Activated effector memory CD4-positive, alpha-beta T cell treated with anti-CD3 and anti-CD28 coated beads, Interleukin-2, amount 50 U/mL, for 16 hours (primary cell): ENCODE measurements around the gene B3GNT4.
"Not testable (repeated sequence)": the region's sequence is repeated elsewhere in the genome, so short reads cannot be mapped to it uniquely, and the experiment has no call there.

Experiments used
- DNase-seq: peaks from one replicate; pipeline ENCODE4 v3.0.0-alpha.2; 2020

B3GNT4 gene

DNA sequence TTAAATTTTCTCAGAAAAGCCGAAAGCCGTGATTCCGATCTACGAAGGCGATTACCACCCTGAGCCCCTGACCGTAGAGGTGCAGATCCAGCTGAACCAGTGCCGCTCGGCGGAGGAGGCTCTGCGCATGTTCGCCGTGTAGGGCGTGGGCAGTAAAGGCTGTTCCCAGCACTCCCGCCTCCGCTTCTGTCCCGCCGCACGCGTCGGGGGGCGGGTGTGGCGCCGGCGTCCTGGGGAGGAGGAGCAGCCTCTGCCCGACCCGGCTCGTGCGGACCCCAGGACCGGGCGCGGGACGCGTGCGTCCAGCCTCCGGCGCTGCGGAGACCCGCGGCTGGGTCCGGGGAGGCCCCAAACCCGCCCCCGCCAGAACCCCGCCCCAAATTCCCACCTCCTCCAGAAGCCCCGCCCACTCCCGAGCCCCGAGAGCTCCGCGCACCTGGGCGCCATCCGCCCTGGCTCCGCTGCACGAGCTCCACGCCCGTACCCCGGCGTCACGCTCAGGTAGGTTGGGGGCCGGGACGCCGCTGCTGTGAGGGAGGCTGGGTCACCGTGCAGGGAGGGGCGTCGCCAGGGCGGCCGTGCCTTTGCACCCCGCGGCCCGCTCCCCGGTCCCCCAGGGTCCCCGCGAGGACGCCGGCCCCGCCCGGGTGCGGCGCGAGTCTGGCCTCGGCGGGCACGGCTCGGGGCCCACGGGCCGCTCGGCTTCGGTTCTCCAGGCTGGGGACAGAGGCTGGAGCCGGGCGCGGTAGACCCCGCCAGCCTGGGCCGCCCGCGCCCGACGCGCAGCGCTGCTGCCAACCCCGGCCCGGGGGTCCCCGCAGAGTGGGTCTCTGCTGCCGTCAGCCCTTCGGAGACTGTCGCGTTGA is at the start of gene B3GNT4:
Gene B3GNT4 (plus strand): TSS at position 409 of the 866 bp plus-strand sequence. CDS start 910 bp downstream, outside the sequence.
- peak; percentile 87 for DNase-seq

DNA sequence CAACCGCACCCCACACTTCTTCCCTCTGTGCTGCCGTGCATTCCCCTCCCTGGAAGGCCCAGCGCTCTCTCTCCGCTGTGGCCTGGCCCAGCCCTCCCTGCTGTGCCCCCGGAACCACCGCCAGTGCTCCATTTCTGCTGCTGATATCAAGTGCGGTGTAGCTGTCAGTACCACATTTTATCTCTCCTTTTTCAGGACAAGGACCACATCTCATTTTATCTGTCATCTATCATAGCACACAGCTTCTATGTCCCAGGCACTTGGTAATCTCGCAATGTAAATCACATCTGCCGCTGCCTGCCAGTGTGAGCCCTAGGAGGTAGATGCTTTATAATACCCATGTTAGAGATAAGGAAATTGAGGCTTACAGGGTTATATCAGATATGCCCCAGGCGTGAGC is 47.8 kb upstream of the B3GNT4 start:
- DNase-seq: no peak

DNA sequence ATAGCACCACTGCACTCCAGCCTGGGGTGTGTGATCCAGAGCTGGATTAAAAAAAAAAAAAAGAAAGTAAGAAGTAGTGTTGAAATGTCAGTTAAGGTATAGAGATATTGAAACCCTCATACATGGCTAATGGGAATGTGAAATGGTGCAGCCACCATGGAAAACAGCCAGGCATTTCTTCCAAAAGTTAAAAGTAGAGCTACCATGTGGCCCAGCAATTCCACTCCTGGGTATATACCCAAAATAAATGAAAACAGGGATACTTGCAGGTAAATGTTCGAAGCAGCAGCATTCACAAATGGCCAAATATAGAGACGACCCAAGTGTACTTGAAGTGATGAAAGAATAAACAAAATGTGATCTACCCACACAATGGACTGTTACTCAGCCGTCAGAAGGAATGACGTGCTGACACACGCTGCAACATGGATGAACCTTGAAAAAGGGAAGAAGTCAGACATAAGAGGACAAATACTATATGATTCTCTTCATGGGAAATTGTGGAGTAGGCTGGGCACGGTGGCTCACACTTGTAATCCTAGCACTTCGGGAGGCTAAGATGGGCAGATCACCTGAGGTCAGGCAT is 44.7 kb upstream of the B3GNT4 start:
- DNase-seq: no peak

DNA sequence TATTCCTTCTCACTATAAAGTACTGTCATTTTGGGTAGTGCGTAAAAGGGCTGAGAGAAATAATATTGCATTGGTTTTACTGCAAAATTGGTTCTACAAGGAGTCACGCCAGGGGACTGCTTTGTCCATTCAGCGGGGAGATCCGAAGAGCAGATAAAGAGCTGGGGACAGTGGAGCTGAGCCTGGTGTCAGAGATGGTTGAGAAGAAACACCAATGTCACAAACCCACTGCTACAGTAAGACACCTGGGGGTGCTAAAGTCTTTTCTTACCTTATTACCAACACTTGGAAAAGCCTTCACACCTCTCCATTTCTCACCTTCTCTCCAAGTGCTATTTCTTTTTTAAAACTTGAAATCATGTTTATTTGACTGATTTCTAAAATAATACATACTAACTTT is 43.6 kb upstream of the B3GNT4 start:
- no peak for DNase-seq

DNA sequence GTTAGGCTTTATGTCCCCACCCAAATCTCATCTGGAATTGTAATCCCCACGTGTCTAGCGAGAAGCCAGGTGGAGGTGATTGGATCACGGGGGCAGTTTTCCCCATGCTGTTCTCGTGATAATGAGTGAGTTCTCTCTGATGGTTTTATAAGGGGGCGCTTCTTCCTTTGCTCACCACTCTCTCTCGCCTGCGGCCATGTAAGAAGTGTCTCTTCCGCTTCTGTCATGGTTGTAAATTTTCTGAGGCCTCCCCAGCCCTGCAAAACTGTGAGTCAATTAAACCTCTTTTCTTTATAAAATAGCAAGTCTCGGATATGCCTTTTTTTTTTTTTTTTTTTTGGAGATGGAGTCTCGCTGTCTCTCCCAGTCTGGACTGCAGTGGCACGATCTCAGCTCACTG is 42.7 kb upstream of the B3GNT4 start:
- no peak for DNase-seq

DNA sequence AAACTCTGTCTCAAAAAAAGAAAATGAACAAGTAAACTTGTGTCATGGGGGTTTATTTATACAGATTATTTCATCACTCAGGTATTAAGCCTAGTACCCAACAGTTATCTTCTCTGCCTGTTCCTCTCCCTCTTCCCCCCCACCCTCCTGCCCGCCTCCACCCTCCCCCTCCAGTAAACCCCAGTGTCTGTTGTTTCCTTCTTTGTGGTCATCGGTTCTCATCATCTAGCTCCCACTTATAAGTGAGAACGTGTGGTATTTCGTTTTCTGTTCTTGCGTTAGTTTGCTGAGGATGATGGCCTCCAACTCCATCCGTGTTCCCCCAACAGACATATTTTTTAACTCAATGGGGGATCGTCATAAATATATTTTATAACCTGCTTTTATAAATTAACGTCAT is 41.8 kb upstream of the B3GNT4 start:
- DNase-seq: no peak

DNA sequence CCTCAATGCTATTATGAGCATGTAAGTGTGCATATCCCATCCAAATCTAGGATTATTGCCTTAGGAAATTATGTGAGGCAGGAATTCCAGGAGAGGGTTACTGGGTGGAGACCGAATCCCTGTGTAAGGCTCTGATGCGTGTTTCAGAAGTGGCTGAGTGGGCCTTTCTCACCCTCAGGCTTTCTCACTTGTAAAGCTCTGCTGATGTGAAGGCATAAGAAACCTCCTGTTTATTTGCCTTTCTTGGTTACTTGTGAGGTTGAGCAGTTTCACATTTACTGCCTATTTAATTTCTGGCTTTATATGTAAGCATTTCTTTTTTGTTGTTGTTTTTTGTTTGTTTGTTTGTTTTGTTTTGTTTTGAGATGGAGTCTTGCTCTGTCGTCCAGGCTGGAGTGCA is 40.5 kb upstream of the B3GNT4 start:
- DNase-seq: no peak

DNA sequence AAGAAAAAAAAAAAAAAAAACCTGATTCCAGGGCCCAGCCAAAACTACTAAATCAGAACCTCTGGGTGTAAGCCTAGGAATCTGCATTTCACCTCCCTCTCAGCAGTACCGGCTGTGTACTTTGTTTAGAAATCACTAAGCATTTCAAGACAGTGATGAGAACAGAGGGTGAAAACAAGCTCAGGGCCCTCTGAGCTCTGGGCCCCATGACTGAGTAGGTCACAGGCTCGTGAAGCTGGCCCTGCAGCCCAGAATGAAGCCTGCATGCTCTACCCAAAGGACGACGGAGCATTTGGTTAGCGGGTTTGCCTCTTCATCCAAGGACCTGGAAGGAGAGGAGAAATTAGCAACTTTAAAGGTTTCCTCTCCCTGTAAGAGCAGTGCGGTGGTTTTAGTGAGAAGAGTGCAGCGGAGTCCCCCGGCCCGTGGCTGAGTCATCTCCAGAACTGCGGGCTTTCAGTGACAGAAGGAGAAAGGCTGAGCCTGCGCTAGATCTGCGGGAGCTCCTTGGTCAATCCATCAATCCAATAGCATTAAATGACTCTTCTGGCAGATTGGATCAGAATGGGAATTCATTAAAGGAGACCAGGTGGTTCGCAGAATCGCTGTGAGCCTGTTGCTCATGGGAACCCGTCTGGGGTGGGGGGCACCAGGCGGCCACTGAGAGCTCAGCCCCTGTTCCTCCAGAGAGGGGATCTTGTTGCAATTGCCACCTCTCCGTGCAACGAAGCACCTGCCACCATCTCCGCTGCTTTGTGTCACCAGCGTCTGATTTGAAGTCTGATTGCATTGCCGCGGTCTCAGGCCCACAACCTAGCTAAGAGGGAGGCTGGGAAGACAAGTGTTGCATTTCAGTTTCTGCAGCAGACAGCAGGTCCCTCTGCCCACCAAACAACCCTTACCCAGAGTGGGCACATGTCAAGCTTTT is 36.8 kb upstream of the B3GNT4 start:
- DNase-seq: peak; percentile 80

DNA sequence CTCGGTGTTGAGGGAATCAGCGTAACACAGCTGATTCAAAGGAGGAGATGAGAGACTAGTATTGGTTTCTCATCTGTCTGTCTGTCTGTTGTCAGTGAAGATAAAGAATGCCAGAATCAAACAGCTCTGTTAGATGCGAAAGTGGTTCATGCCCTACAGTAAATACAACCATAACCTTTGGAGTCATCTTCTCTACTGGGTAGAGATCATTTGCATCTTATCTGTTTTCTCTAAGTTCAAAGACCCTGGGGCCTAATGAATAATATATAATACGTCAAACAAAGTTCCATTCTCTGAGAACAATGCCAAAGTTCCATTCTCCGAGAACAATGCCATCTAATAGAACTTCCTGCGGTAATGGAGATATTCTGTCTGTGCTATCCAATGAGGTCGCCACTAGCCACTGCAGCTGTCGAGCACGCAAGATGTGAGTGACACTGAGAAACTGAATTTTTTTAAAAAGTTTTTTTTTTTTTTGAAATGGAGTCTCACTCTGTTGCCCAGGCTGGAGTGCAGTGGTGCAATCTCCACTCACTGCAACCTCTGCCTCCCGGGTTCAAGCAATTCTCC is 36.1 kb upstream of the B3GNT4 start:
- DNase-seq: no peak

DNA sequence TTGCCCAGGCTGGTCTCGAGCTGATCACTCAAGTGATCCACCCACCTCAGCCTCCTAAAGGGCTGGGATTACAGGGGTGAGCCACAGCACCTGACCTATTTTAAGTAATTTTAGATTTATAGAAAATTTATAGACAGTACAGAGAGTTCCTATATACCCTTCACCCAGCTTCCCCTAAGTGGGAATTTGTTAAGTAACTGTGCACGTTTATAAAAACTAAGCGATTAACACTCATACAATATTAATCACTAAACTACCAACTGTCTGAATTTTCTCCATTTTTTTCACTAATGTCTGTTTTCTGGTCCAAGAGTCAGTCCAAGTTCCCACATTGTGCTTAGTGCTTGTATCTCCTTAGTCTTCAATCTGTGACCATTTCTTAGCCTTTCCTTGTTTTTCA is 35.0 kb upstream of the B3GNT4 start:
- no peak for DNase-seq

DNA sequence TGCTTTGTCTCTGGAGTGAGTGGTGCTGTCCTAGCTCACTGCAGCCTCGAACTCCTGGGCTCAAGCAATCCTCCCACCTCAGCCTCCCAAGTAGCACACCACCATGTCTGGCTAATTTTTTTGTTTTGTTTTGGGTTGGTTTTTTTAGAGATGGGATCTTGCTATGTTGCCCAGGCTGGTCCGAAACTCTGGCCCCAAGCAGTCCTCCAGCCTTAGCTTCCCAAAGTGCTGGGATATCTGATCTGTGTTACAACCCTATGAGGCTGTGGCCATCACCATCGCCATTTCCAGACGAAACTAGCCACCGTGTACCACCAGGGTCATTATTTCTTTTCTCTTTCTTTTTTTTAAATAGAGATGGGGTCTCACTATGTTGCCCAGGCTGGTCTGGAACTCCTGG is 32.1 kb upstream of the B3GNT4 start:
- no peak for DNase-seq

DNA sequence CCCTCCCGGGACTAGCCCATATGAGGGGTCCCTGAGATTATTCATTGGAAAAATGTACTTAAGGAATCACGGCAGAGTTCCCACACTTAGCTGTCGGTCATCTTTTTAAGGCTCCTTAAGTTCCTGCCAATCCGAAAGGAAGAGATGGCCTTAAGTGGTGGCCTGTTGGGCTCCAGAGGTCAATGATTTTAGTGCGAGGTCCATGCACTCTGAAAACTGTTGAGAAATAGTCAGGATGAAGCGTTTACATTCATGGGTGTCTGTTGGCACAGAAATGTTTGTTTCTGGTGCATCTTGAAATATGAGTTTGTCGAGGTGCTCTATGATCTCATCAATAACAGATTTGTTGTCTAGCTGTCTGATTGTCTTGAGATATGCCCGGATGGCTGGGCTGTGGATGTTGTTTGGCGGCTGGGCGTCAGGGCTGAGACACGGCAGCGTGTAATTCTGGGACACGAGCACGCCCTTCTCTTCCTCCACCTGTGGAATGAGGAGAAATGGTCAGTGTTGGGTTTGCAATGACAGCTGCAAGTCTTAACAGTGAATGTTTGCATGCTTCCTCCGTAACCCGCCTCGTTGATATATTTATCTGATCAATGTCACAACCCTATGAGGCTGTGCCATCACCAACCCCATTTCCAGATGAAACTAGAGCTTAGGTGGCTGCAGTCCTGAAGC is 31.1 kb upstream of the B3GNT4 start:
- no peak for DNase-seq

DNA sequence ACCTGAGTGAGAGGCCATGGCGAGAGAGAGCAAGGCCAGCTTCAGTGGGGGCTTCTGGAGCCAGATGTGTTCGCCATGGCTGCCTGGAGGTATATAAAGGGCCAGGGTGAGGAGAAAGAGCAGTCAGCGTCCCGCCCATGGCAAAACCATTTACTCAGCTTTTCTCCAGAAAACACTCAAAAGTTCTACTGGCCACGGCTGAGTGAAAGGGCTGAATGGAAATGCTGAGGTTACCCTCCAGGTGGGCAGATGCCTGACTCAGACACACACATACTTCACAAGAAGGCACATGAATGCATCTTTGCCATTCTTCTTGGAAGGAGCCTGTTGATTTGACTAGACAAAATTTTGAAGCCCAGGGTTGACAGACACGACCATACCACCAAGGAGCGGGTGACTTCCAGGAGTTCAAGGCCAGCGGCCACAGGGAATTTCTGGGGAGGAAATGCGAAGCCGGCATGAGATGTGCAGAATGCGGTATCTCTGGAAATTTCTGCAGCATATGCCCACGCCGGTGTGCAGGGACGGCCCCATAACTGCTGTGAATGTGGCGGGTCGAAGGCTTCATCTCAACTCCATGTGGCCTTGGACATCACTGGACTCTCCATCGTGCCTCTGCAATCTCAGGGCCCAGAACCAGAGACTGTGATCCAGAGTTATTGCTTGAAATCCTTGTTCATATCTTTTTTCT is 29.2 kb upstream of the B3GNT4 start, which contains the start of gene IL31:
Gene IL31 (minus strand): TSS at position 67 of the 691 bp plus-strand sequence. CDS start 49 bp downstream, at position 18.
- DNase-seq: no peak

DNA sequence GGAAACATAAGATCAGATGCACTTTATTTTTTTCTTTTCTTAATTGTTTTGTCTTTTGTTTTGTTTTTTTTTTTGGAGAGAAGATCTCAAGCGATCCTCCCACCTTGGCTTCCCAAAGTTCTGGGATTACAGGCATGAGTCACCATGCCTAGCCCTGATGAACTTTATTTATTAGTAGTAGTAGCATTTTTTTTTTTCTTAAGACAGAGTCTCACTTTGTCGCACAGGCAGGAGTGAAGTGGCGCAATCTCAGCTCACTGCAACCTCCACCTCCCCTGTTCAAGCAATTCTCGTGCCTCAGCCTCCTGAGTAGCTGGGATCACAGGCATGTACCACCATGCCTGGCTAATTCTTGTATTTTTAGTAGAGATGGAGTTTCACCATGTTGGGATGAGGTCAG is 27.0 kb upstream of the B3GNT4 start:
- DNase-seq: not testable (repeated sequence)

DNA sequence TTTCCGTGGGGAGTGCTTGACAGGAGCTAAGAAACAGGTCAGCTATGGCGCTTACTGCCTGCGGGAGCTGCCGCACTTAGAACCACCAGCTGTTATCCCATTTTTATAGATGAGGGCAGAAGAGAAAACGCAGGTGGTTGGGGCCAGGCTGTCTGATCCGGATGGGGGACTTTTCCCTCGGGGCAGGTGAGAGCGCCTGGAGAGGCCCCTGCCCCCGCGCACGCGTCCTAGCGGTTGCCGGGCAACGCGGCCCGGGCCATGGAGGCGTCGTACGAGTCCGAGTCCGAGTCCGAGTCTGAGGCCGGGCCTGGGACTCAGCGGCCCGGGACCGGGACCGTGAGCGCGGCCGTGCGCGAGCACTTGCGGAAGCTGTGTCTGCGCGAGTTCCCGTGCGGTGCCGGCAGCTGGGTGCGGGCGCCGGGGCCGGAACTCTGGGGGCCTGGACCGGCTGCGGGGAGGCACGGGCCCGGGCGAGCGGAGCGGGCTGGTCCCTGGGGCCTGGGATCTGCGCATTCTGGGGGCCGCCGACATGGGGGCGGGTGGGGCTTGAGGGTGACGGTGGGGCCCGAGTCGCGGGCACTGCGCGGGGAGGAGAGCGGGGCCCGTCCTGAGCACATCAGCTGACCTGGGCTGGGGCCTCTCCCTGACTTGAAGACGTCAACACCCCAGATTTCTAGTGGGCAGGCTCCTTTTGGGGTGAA is 20.5 kb upstream of the B3GNT4 start, which contains the start of gene LRRC43:
Gene LRRC43 (plus strand): TSS at position 237 of the 701 bp plus-strand sequence. CDS start 22 bp downstream, at position 259.
- DNase-seq: peak; percentile 67

DNA sequence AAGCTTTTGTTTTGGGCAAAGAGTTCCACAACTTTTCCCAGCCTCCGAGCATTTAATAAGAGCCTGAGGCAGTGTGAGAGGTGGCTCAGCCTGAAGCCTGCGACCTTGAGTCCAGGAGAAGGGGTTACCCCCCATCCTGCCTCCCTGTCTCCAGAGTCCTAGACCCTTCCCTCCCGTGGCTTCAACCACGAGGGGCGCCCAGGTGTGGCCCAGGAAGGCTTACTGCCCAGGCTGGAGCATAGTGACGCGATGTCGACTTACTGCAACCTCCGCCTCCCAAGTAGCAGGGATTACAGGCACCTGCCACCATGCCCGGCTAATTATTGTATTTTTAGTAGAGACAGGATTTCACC is 19.9 kb upstream of the B3GNT4 start:
- DNase-seq: no peak

DNA sequence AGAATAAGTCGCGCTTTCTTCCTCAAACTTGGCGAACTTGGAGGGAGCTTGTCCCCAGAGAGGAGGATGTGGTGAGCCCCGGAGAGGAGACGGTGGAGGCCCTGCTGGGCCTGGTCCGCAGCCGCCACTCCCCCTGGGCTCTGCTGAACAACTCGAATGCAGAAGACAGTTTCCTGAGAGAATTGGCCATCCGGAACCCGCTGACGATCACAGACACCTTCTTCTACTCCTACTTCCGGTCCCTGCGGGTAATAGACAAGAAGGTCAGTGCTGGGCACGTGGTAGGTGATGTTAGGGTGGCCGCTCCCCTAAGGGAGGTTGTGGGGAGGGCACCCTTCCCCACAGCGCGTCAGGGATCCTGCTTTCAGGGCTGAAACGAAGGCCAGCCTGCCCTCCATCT is 19.0 kb upstream of the B3GNT4 start:
- no peak for DNase-seq

DNA sequence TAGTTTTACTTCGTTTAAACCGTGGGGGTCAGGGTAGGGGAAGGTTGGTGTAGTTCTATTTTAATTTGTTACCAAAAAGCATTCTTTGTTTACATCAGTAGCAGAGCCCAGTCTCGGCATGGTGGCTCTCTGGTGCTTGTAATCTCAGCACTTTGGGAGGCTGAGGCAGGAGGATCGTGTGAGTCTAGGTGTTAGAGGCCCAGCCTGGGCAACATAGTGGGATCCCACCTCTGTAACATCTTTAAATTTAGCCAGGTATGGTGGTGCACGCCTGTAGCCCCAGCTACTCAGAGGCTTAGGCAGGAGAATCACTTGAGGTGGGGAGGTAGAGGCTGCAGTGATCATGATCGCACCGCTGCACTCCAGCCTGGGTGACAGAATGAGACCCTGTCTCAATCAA is 18.4 kb upstream of the B3GNT4 start:
- DNase-seq: no peak

DNA sequence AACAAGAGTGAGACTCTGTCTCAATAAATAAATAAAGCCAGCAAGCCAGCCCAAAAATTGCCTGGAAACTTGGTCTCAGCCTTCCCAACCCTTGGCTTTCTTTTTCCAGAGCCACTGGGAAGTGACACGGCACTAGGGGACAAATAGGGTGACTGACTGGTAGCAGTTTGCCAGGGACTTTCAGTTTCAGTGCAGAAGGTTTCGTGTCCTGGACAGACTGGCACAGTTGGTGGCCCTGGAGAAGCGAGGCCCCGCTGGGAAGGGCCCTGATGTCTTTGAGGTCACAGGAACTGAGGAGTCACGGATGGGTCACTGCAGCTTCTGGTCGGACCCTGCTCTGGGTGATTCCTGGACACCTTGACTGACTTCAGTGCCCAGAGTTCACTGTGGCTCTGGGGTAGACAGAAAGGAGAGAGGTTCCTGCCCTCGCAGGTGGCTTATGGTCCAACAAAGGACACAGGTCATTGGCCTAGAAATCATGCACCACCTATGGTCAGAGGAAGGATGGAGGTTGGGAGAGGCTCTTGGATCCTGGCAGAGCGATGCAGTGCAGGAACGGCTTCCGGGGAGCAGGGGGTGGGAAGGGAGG is 17.9 kb upstream of the B3GNT4 start:
- DNase-seq: no peak

DNA sequence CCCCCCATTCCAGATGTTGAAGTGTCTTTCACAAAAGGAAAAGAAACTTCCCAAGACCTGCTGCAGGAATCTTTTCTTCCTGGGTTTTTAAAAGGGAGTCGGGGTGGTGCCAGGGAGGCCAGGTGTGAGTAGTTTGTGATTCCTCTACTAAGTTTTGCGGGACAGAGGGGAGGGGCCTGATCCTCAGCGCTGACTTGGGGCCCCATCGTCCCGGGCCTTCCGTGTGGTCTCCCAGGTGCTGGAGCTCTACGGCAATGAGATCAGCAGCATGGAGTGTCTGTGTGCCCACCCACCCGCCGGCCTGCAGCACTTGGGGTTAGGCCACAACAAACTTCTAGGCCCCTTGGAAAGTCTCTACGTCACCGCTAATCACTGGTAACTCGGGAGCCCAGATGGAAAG is 16.0 kb upstream of the B3GNT4 start:
- no peak for DNase-seq
